GM12891 (cell line): ENCODE measurements around the gene ADGRB3.

Source experiments
- POLR2A ChIP-seq: IDR thresholded peaks from 2 replicates; pipeline ENCODE4 v1.6.1; 2011; ENCODE audit warnings: low read depth, low read length, control low read depth
- POLR2AphosphoS5 ChIP-seq: IDR thresholded peaks from 2 replicates; pipeline ENCODE4 v1.6.1; 2011; ENCODE audit warnings: low read depth, low read length, control low read depth
- POU2F2 ChIP-seq: IDR thresholded peaks from 2 replicates; pipeline ENCODE4 v1.6.1; 2011; ENCODE audit warnings: low read depth, mild to moderate bottlenecking, control low read depth, low read length, moderate library complexity
- SPI1 ChIP-seq: IDR thresholded peaks from 2 replicates; pipeline ENCODE4 v1.6.1; 2011; ENCODE audit warnings: low read depth, low read length, control low read depth
- TAF1 ChIP-seq: IDR thresholded peaks from 2 replicates; pipeline ENCODE4 v1.6.1; 2011; ENCODE audit warnings: low read depth, low read length, control low read depth

GRCh38 chr6:68654134-68654533 lies 19.1 kb downstream of the ADGRB3 start:
- TF ChIP-seq POLR2A (no peak), TAF1 (no peak), POLR2AphosphoS5 (no peak), SPI1 (no peak), POU2F2 (no peak)
